ENCODE measurements around the gene TRPV4. TPM values are rescaled to one million over a fixed set of nuclear protein-coding genes. Genes with fewer than 3 reads are reported as not detected.

The TRPV4 gene
- total and polyA plus RNA-seq, 3 donors from 2014 or later: 1.3 to 3.0 (median 2.2) TPM

GRCh38 chr12:109737631-109738030 is 95.6 kb downstream of the TRPV4 start:
- no peak for DNase-seq
- no peaks in the 10 kb centered on the region for H3K36me3 ChIP-seq (ENCODE audit: low read depth, missing control alignments)
- intact Hi-C loops (cut with DNase I; ENCODE audit: low total_unique reads): no loop called here
- no peaks in the 10 kb centered on the region for H3K27me3 ChIP-seq
- no peaks in the 10 kb centered on the region for H3K9me3 ChIP-seq
- TF ChIP-seq CTCF (IDR thresholded peaks at IDR 0.05) (no peak), POLR2A (IDR thresholded peaks at IDR 0.05) (no peak)
- 69 to 70% methylated on average over 7 of the region's 7 CpGs for WGBS, 2 donors
- H3K27ac ChIP-seq: no peak overlapping the region
- H3K4me1 ChIP-seq: peaks cover 11% of the 10 kb centered on the region
- H3K4me3 ChIP-seq: no peak overlapping the region

- no peak for DNase-seq
- H3K4me1 ChIP-seq: peaks cover 11% of the 10 kb centered on the region
- no peaks in the 10 kb centered on the region for H3K9me3 ChIP-seq
- intact Hi-C loops (cut with DNase I; ENCODE audit: low total_unique reads): no loop called here
- TF ChIP-seq POLR2A (IDR thresholded peaks at IDR 0.05) (no peak), CTCF (IDR thresholded peaks at IDR 0.05) (no peak)
- no peaks in the 10 kb centered on the region for H3K36me3 ChIP-seq (ENCODE audit: low read depth, missing control alignments)
- H3K27me3 ChIP-seq: no peaks in the 10 kb centered on the region
- H3K27ac ChIP-seq: no peak overlapping the region
- 65 to 67% methylated on average over 1 of the region's 1 CpG for WGBS, 2 donors
- H3K4me3 ChIP-seq: no peak overlapping the region
These were observed 96.1 kb downstream of the TRPV4 start for GRCh38 chr12:109737126-109737525.

- TF ChIP-seq POLR2A (IDR thresholded peaks at IDR 0.05) (no peak), CTCF (IDR thresholded peaks at IDR 0.05) (no peak)
- Histone ChIP-seq H3K27me3 (no peaks in the 10 kb centered on the region), H3K27ac (no peak overlapping the region), H3K4me3 (no peak overlapping the region), H3K9me3 (no peaks in the 10 kb centered on the region), H3K36me3 (ENCODE audit: low read depth, missing control alignments) (no peaks in the 10 kb centered on the region), H3K4me1 (peaks cover 11% of the 10 kb centered on the region)
- WGBS, 2 donors: 64 to 69% methylated on average over 12 of the region's 12 CpGs
- intact Hi-C loops (cut with DNase I; ENCODE audit: low total_unique reads): no loop called here
- no peak for DNase-seq
These were observed 96.6 kb downstream of the TRPV4 start for GRCh38 chr12:109736552-109737108.

GRCh38 chr12:109735825-109736551 is 97.2 kb downstream of the TRPV4 start:
- intact Hi-C loops (cut with DNase I; ENCODE audit: low total_unique reads): no loop called here
- TF ChIP-seq POLR2A (IDR thresholded peaks at IDR 0.05): no peak
- TF ChIP-seq CTCF (IDR thresholded peaks at IDR 0.05): no peak

More at GRCh38 chr12:109735825-109736551, 97.2 kb downstream of the TRPV4 start:
- no peak for DNase-seq
- Histone ChIP-seq H3K27ac (no peak overlapping the region), H3K36me3 (ENCODE audit: low read depth, missing control alignments) (no peaks in the 10 kb centered on the region), H3K27me3 (no peaks in the 10 kb centered on the region), H3K9me3 (no peaks in the 10 kb centered on the region), H3K4me3 (no peak overlapping the region), H3K4me1 (peaks cover 11% of the 10 kb centered on the region)
- WGBS, 2 donors: 64 to 83% methylated on average over 9 of the region's 9 CpGs

All from testis (tissue), 3 donors.